H1 (cell line): ENCODE measurements around the gene SIK3. TPM values are rescaled to one million over a fixed set of nuclear protein-coding genes. Genes with fewer than 3 reads are reported as not detected.

ENCODE experiments used
- CTCF ChIA-PET: fragments of 300-600 bp; sonication (Branson Sonifier 250); formaldehyde crosslinking; loops from one replicate; lab custom pipeline; 2021; ENCODE audit not compliant: partially characterized antibody; lab: Charles Lee
- POLR2A ChIA-PET: fragments of 300-600 bp; sonication (Branson Sonifier 250); formaldehyde crosslinking; loops from one replicate; lab custom pipeline; 2021; ENCODE audit warnings: inconsistent platforms; ENCODE audit not compliant: partially characterized antibody; lab: Charles Lee
- DNase-seq, 2 experiments: peaks; one replicate each; pipeline versions ENCODE4 v3.0.0 to v3.0.0-alpha.2; 2010 to 2022; ENCODE audit warnings: low spot score in 2 of 2, low read depth in 1 of 2, mixed read lengths in 1 of 2
- FAIRE-seq: peaks from 2 replicates; lab custom pipeline; 2011; peaks lifted over from hg19 to GRCh38; lab: Jason Lieb, UNC
- H2AFZ ChIP-seq: 2 replicates; pipeline ENCODE4 v1.8.1; 2012; ENCODE audit warnings: low read length, inconsistent platforms
- H2AK5ac ChIP-seq: 2 replicates; pipeline ENCODE4 v1.6.1; 2013; ENCODE audit warnings: low read depth, low read length
- H2BK120ac ChIP-seq: replicated peaks from 2 replicates; pipeline ENCODE3; 2013; ENCODE audit warnings: low read depth, low read length, inconsistent platforms
- H2BK12ac ChIP-seq: 2 replicates; pipeline ENCODE4 v1.6.1; 2013; ENCODE audit warnings: low read depth, low read length
- H2BK15ac ChIP-seq: 2 replicates; pipeline ENCODE4 v1.6.1; 2013; ENCODE audit warnings: low read length
- H2BK20ac ChIP-seq: 2 replicates; pipeline ENCODE4 v1.6.1; 2013; ENCODE audit warnings: low read length
- H2BK5ac ChIP-seq: 2 replicates; pipeline ENCODE4 v1.6.1; 2013; ENCODE audit warnings: low read depth, low read length
- H3K14ac ChIP-seq: 2 replicates; pipeline ENCODE4 v1.6.1; 2013; ENCODE audit warnings: inconsistent platforms; ENCODE audit not compliant: insufficient read length
- H3K18ac ChIP-seq: 2 replicates; pipeline ENCODE4 v1.6.1; 2013; ENCODE audit warnings: low read length; ENCODE audit errors: extremely low read depth
- H3K23ac ChIP-seq: 2 replicates; pipeline ENCODE4 v1.6.1; 2013; ENCODE audit warnings: inconsistent platforms; ENCODE audit not compliant: insufficient read length
- H3K23me2 ChIP-seq: 2 replicates; pipeline ENCODE4 v1.6.1; 2013; ENCODE audit warnings: low read depth, low read length
- H3K27ac ChIP-seq: 2 replicates; pipeline ENCODE4 v1.6.1; 2011; ENCODE audit warnings: low read depth, low read length, inconsistent platforms
- H3K27me3 ChIP-seq, 4 experiments: replicated peaks in 1 of 4; 1 replicate in 1 of 4; 2 replicates in 3 of 4; pipeline versions ENCODE4 v1.6.1 to v1.8.1; 2011 to 2013; ENCODE audit warnings: low read length in 3 of 4, mild to moderate bottlenecking in 3 of 4, inconsistent platforms in 2 of 4, mixed read lengths in 2 of 4, moderate library complexity in 1 of 4; ENCODE audit not compliant: control insufficient read depth in 3 of 4, insufficient read depth in 3 of 4; ENCODE audit errors: extremely low read depth in 1 of 4
- H3K36me3 ChIP-seq, 4 experiments: 2 replicates each; pipeline versions ENCODE4 v1.6.1 to v1.8.1; 2011 to 2013; ENCODE audit warnings: mild to moderate bottlenecking in 4 of 4, low read length in 3 of 4, moderate library complexity in 2 of 4, control low read depth in 1 of 4, inconsistent platforms in 1 of 4; ENCODE audit not compliant: insufficient read depth in 4 of 4, control insufficient read depth in 2 of 4
- H3K4ac ChIP-seq: replicated peaks from 2 replicates; pipeline ENCODE3; 2013; ENCODE audit warnings: low read length, low read depth, mixed read lengths, inconsistent platforms; ENCODE audit not compliant: insufficient read length
- H3K4me1 ChIP-seq, 4 experiments: replicated peaks in 1 of 4; 1 replicate in 1 of 4; 2 replicates in 3 of 4; pipeline versions ENCODE4 v1.6.1 to v1.8.1; 2011 to 2013; ENCODE audit warnings: low read length in 3 of 4, inconsistent platforms in 2 of 4, mixed read lengths in 1 of 4; ENCODE audit not compliant: insufficient read depth in 4 of 4, control insufficient read depth in 3 of 4
- H3K4me2 ChIP-seq, 2 experiments: 2 replicates each; pipeline versions ENCODE4 v1.6.1 to v1.8.1; 2011 to 2013; ENCODE audit warnings: low read depth in 2 of 2, low read length in 2 of 2, control low read depth in 1 of 2, inconsistent platforms in 1 of 2, mild to moderate bottlenecking in 1 of 2; ENCODE audit not compliant: insufficient read depth in 1 of 2
- H3K4me3 ChIP-seq, 4 experiments: fragments of 200-600, 300-600 bp in 1 of 4; sonication (generic), shearing (Covaris generic), sonication (Bioruptor Twin) in 1 of 4; 2 replicates each; pipeline versions ENCODE4 v1.5.1 to v1.8.1; 2011 to 2016; ENCODE audit warnings: low read length in 4 of 4, low read depth in 3 of 4, control low read depth in 2 of 4, inconsistent platforms in 2 of 4, mild to moderate bottlenecking in 2 of 4, mixed read lengths in 1 of 4, moderate library complexity in 1 of 4; ENCODE audit not compliant: insufficient read depth in 2 of 4; ENCODE audit errors: extremely low read depth in 1 of 4
- H3K56ac ChIP-seq: replicated peaks from 2 replicates; pipeline ENCODE3; 2013; ENCODE audit warnings: low read depth, mild to moderate bottlenecking, mixed read lengths, low read length, inconsistent platforms; ENCODE audit not compliant: insufficient read length
- H3K79me1 ChIP-seq: 2 replicates; pipeline ENCODE4 v1.6.1; 2013; ENCODE audit warnings: low read depth, low read length, control low read depth
- H3K79me2 ChIP-seq, 2 experiments: 2 replicates each; pipeline versions ENCODE4 v1.6.1 to v1.8.1; 2012 to 2013; ENCODE audit warnings: low read length in 2 of 2, mild to moderate bottlenecking in 2 of 2, inconsistent platforms in 1 of 2; ENCODE audit not compliant: insufficient read depth in 2 of 2, control insufficient read depth in 1 of 2
- H3K9ac ChIP-seq, 4 experiments: replicated peaks in 1 of 4; 1 replicate in 1 of 4; 2 replicates in 3 of 4; pipeline versions ENCODE4 v1.6.1 to v1.8.1; 2011 to 2013; ENCODE audit warnings: low read depth in 3 of 4, low read length in 3 of 4, control low read depth in 2 of 4, mild to moderate bottlenecking in 2 of 4, moderate library complexity in 2 of 4, inconsistent platforms in 1 of 4; ENCODE audit errors: extremely low read depth in 1 of 4
- H3K9me3 ChIP-seq, 2 experiments: 2 replicates each; pipeline versions ENCODE4 v1.6.1 to v1.8.1; 2012 to 2013; ENCODE audit warnings: mild to moderate bottlenecking in 2 of 2, moderate library complexity in 2 of 2, control low read depth in 1 of 2, inconsistent platforms in 1 of 2, low read depth in 1 of 2, low read length in 1 of 2, mixed read lengths in 1 of 2; ENCODE audit not compliant: insufficient read depth in 2 of 2
- H4K20me1 ChIP-seq, 2 experiments: replicated peaks in 1 of 2; 2 replicates each; pipeline versions ENCODE3 to v1.8.1; 2011 to 2013; ENCODE audit warnings: inconsistent platforms in 2 of 2, low read length in 2 of 2, mild to moderate bottlenecking in 1 of 2; ENCODE audit not compliant: insufficient read depth in 2 of 2, control insufficient read depth in 1 of 2
- H4K5ac ChIP-seq: 2 replicates; pipeline ENCODE4 v1.6.1; 2013; ENCODE audit warnings: low read length, low read depth, mixed read lengths, inconsistent platforms; ENCODE audit not compliant: insufficient read length
- H4K8ac ChIP-seq: 2 replicates; pipeline ENCODE4 v1.8.0; 2013; ENCODE audit warnings: mild to moderate bottlenecking, moderate library complexity, low read length, inconsistent platforms; ENCODE audit not compliant: insufficient read depth; ENCODE audit errors: extremely low read depth
- H4K91ac ChIP-seq: replicated peaks from 2 replicates; pipeline ENCODE3; 2013; ENCODE audit warnings: low read length, mixed read lengths, inconsistent platforms; ENCODE audit not compliant: insufficient read length
- CEBPB ChIP-seq: IDR thresholded peaks from 2 replicates; pipeline ENCODE4 v1.6.1; 2012; ENCODE audit warnings: low read depth, low read length
- CHD2 ChIP-seq: IDR thresholded peaks from 2 replicates; pipeline ENCODE4 v1.6.1; 2012; ENCODE audit warnings: low read length, improper control_type of control experiment
- CREB1 ChIP-seq: IDR thresholded peaks from 2 replicates; pipeline ENCODE4 v1.6.1; 2012; ENCODE audit warnings: inconsistent platforms
- GTF2F1 ChIP-seq: IDR thresholded peaks from 2 replicates; pipeline ENCODE4 v1.6.1; 2012; ENCODE audit warnings: low read depth, low read length, improper control_type of control experiment, borderline replicate concordance
- JUND ChIP-seq: IDR thresholded peaks from 2 replicates; pipeline ENCODE4 v1.6.1; 2011; ENCODE audit warnings: mild to moderate bottlenecking, improper control_type of control experiment, low read length
- KDM1A ChIP-seq: fragments of 200-600, 300-600 bp; sonication (generic); IDR thresholded peaks from 2 replicates; pipeline ENCODE4 v1.7.1; 2016; ENCODE audit warnings: mild to moderate bottlenecking, low read length, borderline replicate concordance
- NANOG ChIP-seq: IDR thresholded peaks from 2 replicates; pipeline ENCODE4 v1.6.1; 2011; ENCODE audit warnings: low read length, low read depth, mild to moderate bottlenecking, inconsistent platforms; ENCODE audit not compliant: insufficient read depth, poor library complexity, severe bottlenecking
- SP2 ChIP-seq: IDR thresholded peaks from 2 replicates; pipeline ENCODE4 v1.6.1; 2012; ENCODE audit warnings: mild to moderate bottlenecking, low read length, inconsistent platforms
- SUZ12 ChIP-seq: fragments of 200-600 bp; sonication (generic); IDR thresholded peaks from 2 replicates; pipeline ENCODE4 v1.6.1; 2012; ENCODE audit warnings: mild to moderate bottlenecking, inconsistent platforms, low read length, moderate library complexity, mixed read lengths
- WGBS, 2 experiments: shearing (Covaris generic) in 1 of 2; methylation state at CpG; one replicate each; pipeline versions ENCODE4 v1.1.6 to v1.1.7; 2013 to 2015; ENCODE audit warnings: low lambda C conversion rate in 2 of 2, mixed read lengths in 2 of 2, inconsistent platforms in 1 of 2, low coverage in 1 of 2, missing lambda C conversion rate in 1 of 2; ENCODE audit not compliant: insufficient replicate concordance in 2 of 2, insufficient coverage in 1 of 2, insufficient read length in 1 of 2; ENCODE audit errors: extremely low coverage in 1 of 2, missing lambda C conversion rate in 1 of 2; 5-methylcytosine and 5-hydroxymethylcytosine counted together
- polyA plus RNA-seq, 7 experiments: library from polyadenylated mRNA; depleted of rRNA in 3 of 7; stranded (reverse) in 5 of 7; unstranded in 2 of 7; fragments of >200 nt in 5 of 7; fragments of 200-250 nt in 2 of 7; gene quantifications; 1 replicate in 5 of 7; 2 replicates in 1 of 7; 4 replicates in 1 of 7; pipeline versions ENCODE4 v1.2.1 to v1.2.3, GENCODE V29; 2011 to 2013; ENCODE audit warnings: missing spikeins in 2 of 7, mixed read lengths in 2 of 7
- total RNA-seq: library from RNA; stranded (reverse); fragmentation: NEBNext Ultra II Directional; extraction: Animal tissue kit (Norgen Biotek cat#: 25700); gene quantifications from 2 replicates; pipeline ENCODE4 v1.2.1, GENCODE V29; 2021

Gene SIK3
- total and polyA plus RNA-seq, 2 of the 8 experiments (the other 6 are each of a cell fraction or from before 2014, with no cell fraction given): 19.9 to 32.1 TPM

DNA sequence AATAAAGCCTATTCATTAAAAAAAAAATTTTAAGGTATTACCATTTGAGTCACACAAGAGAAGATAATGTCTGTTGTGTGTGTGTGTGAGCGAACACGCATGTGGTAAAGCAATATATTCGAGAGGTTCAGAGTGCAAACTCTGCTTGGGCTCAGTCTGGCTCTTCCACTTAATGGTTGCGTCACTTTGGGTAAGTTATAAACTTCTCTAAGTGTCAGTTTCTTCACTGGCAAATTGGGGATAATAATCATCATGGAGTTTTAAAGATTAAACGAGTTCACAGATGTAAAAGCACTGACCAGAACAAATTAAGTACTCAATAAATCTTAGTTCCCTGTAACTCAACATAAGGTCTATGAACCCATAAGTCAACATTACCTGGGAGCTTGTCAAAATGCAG is 37.0 kb downstream of the SIK3 start:
- Histone ChIP-seq H3K23ac (no peak overlapping the region), H2BK12ac (no peak overlapping the region), H3K79me2 (peaks cover 0 to 79% of the 10 kb centered on the region in 2 experiments; a peak in 3 of 4 replicates), H3K18ac (no peak overlapping the region), H4K8ac (no peak overlapping the region), H2AK5ac (no peak overlapping the region), H3K79me1 (no peaks in the 10 kb centered on the region; the same call in 1 of the 2 replicates), H3K27me3 (no peaks in the 10 kb centered on the region), H3K14ac (no peak overlapping the region), H3K27ac (no peak overlapping the region), H2BK15ac (no peak overlapping the region), H2BK5ac (no peak overlapping the region), H3K23me2 (no peaks in the 10 kb centered on the region), H3K9me3 (no peaks in the 10 kb centered on the region), H3K4me3 (no peak overlapping the region), H3K36me3 (no peaks in the 10 kb centered on the region), H3K56ac (no peak overlapping the region), H4K91ac (no peak overlapping the region), H2BK120ac (no peak overlapping the region), H3K4ac (no peak overlapping the region), H3K9ac (no peak overlapping the region), H3K4me1 (peaks cover 0 to 3% (median 0%) of the 10 kb centered on the region in 4 experiments; a peak in 1 of 7 replicates), H3K4me2 (no peak overlapping the region), H2AFZ (no peak overlapping the region), H2BK20ac (no peak overlapping the region), H4K20me1 (peaks cover 3% of the 10 kb centered on the region in 2 experiments), H4K5ac (no peak overlapping the region)
- FAIRE-seq: no peak
- POLR2A ChIA-PET: no interaction called here
- WGBS, 2 experiments: 95% methylated on average over 5 of the region's 5 CpGs; no CpG with 5 or more reads in 1 of the 2 experiments
- DNase-seq: no peak
- CTCF ChIA-PET: no interaction called here
- TF ChIP-seq SP2: no peak
- TF ChIP-seq NANOG: no peak
- TF ChIP-seq CEBPB: no peak
- TF ChIP-seq GTF2F1: no peak
- TF ChIP-seq CHD2: no peak
- no peak for TF ChIP-seq KDM1A
- TF ChIP-seq JUND: no peak
- TF ChIP-seq SUZ12: no peak
- no peak for TF ChIP-seq CREB1
